Measurements from ENCODE around the gene CLMN.
"Not testable (repeated sequence)": the region's sequence is repeated elsewhere in the genome, so short reads cannot be mapped to it uniquely, and the experiment has no call there.

CLMN gene

DNA sequence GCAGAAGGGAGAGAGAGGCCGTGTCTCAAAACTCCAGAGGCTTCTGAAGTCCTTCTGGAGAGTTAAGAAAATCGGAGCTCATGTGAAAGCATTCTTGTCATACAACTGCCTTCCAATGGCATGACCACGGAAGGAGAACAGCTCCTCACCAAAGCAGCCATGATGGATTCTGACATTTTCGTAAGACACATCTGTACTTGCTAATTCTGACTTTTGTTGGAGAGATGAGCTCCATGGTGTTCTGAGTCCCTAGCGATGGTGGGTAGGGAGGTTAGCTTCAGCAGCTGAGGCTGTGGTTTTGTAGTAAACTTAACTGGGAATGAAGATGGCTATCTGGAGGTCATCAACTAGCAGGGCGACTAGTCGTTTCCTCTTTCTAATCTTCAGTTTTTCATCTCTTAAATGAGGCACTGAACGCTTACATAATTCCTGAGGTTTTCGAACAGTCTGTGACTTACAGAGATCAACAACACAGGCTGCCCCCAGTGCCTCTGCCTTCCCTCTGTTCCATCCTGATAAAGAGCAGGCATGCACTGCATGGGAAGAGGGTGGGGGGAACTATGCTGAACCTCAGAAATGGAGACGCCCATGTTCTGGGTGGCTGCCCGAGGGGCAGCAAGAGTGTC is 133.8 kb downstream of the CLMN start:
- peak; percentile 94 for DNase-seq

DNA sequence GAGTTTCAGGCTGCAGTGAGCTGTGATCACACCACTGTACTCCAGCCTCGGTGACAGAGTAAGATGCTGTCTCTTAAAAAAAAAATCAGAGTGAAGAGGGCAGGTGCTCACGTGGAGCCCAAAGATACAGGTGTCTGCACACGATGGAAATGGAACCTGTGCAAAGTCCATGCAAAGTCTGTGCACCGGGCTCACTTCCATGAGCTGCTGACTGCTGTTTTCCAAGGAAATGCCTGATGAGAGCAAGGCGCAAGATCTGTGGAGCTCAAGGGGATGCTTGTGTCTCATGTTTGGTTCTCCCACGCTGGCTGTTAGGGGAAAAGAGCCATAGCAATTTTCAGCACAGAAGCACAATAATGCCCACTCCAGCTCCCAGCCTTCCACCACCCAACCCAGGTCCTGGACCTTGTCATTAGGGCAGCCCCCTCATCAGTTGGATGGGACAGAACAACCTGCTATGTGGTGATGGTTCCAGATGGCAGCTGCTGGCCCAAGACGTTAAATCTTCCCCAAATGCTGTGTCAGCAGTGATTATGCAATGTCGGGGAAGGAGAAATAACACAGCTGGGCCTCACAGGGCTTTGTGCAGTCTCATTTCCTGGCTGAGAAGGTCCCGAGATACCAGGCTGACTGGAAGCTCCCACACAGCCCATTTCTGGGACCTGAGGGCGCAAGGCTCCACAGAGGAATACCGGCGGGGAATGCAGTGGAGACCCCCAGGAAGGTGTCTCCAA is 134.5 kb downstream of the CLMN start:
- peak; percentile 91 for DNase-seq

DNA sequence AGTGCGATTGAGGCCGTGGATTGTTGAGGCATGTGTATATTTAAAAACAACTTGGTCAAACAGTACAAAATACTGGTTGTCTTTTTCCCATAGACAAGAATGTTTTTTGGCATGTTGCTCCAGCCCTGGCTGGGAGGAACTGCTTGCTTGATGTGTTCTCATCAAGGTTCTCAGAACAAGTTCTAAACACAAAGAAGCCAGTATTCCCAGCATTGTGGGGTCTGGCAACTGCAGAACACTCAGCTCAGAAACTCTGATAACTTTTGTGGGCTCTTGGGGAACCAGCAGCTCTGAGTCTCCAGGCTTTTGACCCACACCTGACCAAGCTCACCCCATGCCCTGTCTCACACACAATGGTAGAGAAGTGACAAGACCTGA is 135.3 kb downstream of the CLMN start:
- DNase-seq: no peak

DNA sequence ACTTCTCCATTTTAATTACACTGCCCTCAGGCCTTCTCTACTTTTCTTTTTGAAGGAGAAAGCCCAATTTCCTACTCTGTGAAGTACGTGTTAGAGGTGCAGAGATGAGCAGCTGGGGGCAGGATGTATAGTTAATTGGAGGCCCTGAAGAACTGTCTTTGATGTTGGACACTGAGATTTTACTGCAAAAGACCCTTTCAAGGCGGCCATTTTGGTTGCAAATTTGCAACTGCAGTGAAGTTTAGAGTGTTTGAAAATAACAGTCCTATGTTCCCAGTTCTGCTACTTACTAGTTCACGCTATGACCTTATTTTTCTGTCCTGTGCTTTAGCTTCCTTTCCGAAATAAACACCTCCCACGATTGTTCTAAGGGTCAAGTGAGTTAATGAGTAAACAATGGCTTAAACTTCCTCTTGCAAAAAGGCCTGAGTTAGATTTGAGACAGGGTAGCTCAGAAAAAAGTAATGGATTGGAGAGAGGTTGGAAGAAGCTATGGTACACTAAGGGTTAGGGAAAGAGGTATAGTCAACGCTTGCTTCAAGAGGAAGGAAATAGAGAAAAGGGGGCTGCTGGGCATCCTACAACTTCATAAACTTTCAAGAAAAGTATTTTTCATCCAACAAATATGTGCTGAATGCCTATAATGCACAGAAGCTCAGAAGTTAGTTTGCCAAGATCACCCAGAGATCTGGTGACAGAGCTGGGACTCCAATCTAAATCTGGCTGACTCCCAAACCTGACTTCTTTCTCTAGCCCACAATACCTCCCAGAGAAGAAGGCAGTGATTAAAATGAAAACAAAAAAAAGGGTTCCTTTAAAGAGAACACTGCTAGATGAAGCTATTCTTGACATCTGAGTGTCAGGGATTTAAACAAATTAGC is 135.9 kb downstream of the CLMN start:
- DNase-seq: no peak

GRCh38 chr14:95183082-95183481 is 136.6 kb downstream of the CLMN start:
- DNase-seq: no peak

GRCh38 chr14:95182379-95182778 is 137.3 kb downstream of the CLMN start:
- DNase-seq: no peak

GRCh38 chr14:95180966-95181741 is 138.6 kb downstream of the CLMN start:
- DNase-seq: no peak

GRCh38 chr14:95175670-95176069 is 144.0 kb downstream of the CLMN start:
- not testable (repeated sequence) for DNase-seq

- no peak for DNase-seq
These were observed 145.4 kb downstream of the CLMN start for GRCh38 chr14:95174184-95174792.

DNA sequence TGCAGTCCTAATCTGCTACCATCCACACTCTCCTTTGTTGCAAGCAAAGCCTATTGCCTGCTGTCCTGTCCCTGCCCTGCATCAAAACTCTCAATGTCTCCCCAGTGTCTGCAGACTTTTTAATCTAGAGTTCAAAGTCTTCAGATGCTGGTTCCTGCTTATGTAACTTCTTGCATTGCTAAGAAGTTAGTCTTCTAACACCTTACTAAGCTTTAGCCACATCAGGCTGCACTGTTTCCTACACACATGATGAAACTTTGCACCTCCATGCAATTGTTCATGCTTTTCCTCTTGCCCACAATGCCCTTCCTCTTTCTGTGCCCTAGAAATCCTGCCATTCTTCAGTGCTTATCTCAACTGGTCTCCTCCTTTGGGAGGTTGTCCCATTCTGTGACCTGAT is 146.2 kb downstream of the CLMN start:
- DNase-seq: peak; percentile 45

DNA sequence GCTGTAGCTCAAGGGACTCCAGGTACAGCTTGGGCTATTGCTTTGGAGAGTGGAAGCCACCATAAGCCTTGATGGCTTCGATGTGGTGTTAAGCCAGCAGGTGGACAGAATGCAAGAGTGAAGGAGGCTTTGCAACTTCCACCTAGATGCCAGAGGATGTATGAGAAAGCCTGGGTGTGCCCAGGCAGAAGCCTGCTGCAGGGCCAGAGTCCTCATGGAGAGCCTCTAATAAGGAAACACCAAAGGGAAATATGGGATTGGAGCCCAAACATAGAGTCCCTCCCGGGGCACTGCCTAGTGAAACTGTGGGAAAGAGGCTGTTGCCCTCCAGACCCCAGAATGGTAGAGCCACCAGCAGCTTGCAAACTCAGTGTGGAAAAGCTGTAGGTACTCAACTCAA is 152.5 kb downstream of the CLMN start:
- DNase-seq: no peak

DNA sequence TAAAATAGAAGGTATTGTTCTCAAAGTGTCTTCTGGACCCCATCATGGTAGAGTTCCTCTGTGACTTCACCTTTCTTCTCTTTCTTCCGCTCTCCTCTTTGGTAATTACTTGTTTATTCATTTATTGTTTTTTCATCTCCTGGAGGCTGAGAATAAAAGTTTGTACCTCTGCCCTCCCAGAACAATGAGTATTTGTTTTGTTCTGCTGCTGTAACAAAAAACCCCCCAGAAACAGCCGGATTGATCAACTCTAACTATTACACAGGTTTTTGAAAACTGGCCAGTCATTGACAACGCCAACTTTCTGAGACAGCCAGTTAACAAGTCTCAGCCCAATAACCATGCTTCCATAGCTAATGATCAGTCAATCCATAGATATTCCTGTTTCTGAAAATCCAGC is 154.2 kb downstream of the CLMN start:
- no peak for DNase-seq

- DNase-seq: no peak
These were observed 155.2 kb downstream of the CLMN start for GRCh38 chr14:95164506-95164905.

- DNase-seq: no peak
These were observed 156.0 kb downstream of the CLMN start for GRCh38 chr14:95163666-95164065.

- peak; percentile 56 for DNase-seq
These were observed 156.6 kb downstream of the CLMN start for GRCh38 chr14:95163132-95163531.

DNA sequence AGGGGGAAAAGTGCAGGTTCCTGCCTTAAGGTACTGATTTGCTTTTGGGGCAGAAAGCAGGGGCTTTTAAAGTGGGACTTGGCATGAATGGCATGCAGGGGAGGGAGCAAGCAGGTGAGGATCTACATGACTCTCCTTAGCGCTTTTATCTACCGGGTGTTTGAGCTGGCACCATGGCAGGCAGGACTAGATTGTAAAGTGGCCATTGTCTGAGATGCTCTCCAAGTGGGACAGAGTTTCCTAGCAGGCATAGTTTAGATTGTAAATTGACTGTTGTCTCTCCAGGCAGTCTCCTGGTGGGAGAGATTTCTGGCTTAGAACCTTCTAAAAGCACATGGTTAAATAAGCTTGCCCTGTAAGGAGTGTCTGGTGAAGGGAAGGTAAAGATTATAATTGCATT is 157.1 kb downstream of the CLMN start:
- DNase-seq: no peak

DNA sequence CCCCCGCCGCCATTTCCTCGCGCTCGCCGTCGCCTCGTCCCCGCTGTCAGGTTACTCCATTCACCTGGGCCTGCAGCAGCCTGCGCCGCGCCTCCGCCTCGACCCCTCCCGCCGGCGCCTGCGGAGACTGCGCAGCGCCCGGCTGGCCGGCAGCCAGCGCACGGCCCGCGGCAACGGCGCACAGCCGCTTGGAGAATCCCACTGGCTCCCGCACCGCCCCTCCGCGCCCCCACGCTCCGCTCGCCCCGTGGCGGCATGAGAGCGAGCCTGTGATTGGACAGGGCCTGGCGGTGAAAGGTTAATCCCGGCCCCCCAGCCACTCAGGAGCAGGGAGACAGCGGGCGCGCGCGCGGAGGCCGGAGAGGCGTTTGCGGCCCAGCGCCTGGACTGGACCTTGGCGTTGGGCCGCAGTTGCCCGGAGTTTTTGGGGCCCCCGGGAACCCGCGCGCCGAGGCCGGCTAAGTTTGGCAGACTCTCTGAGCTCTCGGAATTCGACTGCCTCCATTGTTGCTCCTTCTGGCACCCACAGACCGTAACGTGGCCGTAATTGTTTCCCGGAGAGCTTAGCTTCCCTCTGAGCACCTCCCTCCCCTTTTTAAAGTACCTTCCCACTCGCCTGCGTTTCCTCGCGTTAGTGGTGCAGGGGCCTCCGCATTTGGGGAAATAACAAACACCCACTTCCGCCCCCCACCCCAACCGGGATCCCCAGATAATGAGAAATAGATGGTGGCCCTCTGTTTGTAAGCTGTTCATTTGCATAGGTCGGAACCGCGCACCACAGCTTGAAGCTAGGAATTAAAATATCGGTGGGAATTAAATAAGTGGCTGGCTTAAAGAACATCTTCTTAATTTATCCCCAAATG is 162.2 kb downstream of the CLMN start, which contains the start of gene DICER1:
TSS of gene DICER1 (minus strand) at position 203 of the 863 bp plus-strand sequence. CDS start 24,071 bp downstream, outside the sequence.
- peak; percentile 84 for DNase-seq

DNA sequence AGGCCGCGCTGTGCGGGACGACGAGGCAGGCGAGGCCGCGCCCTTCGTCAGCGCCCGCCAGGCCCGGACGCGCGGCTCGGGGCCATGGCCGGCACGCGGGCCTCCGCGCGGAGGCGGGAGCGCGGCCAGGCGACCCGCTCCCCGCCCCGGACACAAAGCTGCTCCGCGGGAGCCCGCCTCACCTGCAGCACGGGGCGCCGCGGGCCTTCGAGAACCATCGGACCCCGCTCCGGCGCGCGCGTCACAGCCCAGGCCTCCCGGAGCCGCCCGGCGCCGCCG is 162.7 kb downstream of the CLMN start:
- DNase-seq: no peak

DNA sequence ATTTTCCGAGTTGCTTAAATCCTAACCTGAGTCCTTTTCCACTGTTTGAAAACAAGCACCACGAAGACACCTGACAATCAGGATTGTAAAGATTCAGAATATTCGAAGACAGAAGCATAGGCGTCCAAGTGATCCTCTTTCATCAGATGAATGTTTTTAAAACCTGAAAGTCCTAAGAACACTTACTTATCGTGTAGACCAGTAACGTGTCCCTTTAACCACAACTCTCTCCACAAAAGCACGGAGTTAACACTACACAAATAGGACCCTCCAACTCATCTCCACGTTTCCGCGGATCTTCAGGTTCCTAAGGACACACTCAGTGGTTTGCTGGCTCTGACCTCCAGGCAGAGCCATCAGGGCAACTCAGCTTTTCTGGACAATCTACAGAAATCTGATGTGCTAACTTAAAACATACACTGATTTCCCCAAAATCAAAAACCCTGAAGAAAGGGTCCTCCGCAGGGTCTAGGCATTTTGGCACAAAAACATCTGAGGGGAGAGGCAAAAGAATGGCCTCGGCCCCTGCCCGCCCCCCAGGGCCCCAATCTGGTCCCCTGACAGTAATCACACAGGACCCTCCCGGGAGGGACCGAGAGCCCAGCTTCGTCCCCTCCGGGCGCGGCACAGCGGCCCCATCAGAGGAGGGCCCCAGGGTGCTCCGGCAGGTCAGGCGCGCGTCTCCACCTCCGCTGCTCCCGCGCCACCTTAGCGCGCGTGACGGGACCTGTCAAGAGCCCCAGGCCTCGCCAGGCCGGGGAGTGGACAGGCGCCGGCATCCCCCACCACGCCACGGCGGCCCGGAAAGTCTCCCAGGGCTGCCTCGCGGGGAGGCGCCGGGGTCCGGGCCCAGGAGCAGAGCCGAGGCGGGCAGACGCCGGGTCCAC is 163.3 kb downstream of the CLMN start:
- DNase-seq: no peak

DNA sequence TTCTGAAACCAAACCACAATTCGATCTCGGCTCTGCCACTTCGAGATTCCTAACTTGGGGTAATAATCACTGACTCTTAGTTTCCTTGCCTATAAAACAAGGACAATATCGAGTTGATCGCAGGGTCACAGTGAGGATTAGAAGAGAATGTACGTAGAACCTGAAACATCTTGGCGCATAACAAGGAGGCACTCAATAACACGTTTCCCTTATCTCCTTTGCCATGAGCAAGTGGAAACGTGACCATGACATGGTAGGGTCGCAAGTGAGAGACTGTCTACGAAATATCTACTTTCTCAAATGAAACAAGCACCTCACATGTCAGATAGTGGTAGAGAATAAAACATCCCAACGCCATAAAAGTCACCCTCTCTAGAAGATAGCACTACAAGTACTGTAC is 164.7 kb downstream of the CLMN start:
- no peak for DNase-seq

- DNase-seq: no peak
These were observed 165.8 kb downstream of the CLMN start for GRCh38 chr14:95153866-95154265.
